Adrenal gland (tissue), 5 donors: Measurements from ENCODE around the gene CYP24A1.

ENCODE experiments used
- POLR2A ChIP-seq, 2 donors: fragments of 450-650 bp; IDR thresholded peaks; one replicate each; pipeline ENCODE4 v1.6.1; 2017; ENCODE audit warnings: antibody characterized with exemption in 2 of 2, mild to moderate bottlenecking in 2 of 2, moderate library complexity in 1 of 2
- TF ChIP-seq, protein P1 (sequence below), 6 experiments: fragments of 450-650 bp in 4 of 6; fragments of 200-600 bp in 2 of 6; sonication (generic) in 1 of 6; IDR thresholded peaks; 1 replicate in 5 of 6; 2 replicates in 1 of 6; pipeline versions ENCODE4 v1.5.1 to v1.8.0; 2016 to 2021; ENCODE audit warnings: antibody characterized with exemption in 6 of 6, mild to moderate bottlenecking in 2 of 6, moderate library complexity in 1 of 6
- donor health status: DM: no; HTN: no; CAD: no.

DNA sequence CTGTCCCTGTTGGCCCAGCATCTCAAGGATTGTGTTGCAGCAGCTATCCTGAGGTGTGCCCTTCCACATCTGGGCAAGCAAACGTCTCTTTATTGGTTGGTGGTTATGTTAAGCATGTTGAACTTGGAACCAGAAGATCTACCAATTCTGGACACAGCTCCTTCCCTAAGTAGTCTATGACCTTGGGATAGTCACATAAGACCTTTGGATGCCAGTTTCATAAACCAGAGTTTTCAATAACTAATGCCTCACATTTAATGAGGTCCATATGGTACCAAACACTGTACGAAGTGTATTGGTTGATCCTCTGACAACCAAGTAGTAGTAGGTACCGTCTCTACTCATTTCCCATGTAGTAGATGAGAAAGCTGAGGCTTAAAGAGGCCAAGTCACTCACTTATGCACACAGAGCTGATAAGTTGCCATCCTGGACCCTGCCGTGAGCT, 3.7 kb downstream of the CYP24A1 start:
- TF ChIP-seq, protein P1, sequence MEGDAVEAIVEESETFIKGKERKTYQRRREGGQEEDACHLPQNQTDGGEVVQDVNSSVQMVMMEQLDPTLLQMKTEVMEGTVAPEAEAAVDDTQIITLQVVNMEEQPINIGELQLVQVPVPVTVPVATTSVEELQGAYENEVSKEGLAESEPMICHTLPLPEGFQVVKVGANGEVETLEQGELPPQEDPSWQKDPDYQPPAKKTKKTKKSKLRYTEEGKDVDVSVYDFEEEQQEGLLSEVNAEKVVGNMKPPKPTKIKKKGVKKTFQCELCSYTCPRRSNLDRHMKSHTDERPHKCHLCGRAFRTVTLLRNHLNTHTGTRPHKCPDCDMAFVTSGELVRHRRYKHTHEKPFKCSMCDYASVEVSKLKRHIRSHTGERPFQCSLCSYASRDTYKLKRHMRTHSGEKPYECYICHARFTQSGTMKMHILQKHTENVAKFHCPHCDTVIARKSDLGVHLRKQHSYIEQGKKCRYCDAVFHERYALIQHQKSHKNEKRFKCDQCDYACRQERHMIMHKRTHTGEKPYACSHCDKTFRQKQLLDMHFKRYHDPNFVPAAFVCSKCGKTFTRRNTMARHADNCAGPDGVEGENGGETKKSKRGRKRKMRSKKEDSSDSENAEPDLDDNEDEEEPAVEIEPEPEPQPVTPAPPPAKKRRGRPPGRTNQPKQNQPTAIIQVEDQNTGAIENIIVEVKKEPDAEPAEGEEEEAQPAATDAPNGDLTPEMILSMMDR (IDR thresholded peaks at IDR 0.05): no peak
- TF ChIP-seq POLR2A (IDR thresholded peaks at IDR 0.05): no peak
